Smooth muscle cell of the brain vasculature (primary cell): Measurements from ENCODE around the gene CCDC82.

Experiments
- DNase-seq: peaks from one replicate; pipeline ENCODE4 v3.0.0-alpha.2; 2012; ENCODE audit warnings: low read depth, low spot score

Gene CCDC82

DNA sequence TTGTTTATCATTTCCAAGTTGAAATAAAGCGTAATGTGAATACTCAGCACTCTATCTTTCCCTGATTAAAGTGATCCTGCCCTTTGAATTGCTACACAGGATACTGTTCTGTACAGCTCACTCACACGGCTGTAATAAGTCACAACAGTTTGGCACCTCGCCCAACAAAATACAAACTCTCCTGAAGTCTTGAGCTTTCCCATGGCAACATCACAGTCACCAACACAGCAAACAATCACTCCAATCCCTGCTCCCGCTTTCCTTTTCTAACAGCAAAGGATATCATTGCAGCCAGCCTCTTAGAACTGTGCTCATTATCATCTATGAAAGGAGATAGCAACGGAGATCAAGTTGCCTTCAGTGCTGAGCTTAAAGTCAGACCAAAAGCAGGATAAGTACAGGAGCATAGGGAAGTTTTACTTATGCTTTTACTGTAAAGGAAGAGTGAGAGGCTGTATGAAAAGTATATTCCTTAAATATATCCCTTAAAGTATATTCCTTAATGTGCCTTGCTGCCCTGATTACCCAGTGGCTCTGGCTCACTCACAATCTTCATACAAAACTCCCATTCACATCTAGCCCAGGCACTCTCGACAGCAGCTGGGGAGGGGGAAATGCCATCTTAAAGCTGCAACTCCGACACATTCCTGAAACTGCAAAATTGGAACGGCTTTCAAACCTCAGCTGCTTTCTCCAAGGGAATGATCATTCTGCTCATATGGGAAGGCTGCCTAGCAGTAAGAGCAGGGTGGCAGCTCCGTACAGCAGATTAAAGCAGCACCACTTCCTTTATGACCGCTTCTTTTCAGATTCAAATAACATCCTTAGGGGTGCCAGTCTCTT lies 82.6 kb downstream of the CCDC82 start:
- peak; percentile 99 for DNase-seq

GRCh38 chr11:96306600-96306932 lies 83.1 kb downstream of the CCDC82 start:
- no peak for DNase-seq

GRCh38 chr11:96306071-96306470 lies 83.6 kb downstream of the CCDC82 start:
- DNase-seq = no peak

DNA sequence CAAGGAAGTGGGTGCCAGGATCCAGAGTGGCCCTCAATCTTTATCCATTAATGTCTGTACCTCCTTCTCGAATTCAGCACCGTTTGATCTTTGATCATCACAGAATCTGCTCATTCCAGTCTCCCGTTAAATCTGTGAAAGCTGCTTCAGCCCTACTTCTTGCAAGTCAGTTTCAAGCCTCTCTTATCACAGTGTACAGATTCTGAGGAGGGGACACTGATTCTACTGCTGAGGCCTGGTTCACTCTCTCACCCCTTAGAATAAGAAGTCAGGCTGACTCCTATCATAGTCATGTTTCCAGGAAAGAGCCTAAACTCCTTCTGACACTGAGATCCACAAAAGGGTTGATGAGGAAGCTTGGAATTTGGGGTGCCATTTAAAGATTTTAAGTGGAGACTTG lies 85.7 kb downstream of the CCDC82 start:
- no peak for DNase-seq

- no peak for DNase-seq
Measured at GRCh38 chr11:96303064-96303463, 86.6 kb downstream of the CCDC82 start.
